HepG2 (cell line): Measurements from ENCODE around the gene PRKG1. TPM values are rescaled to one million over a fixed set of nuclear protein-coding genes. Genes with fewer than 3 reads are reported as not detected.
A peak's percentile ranks its signal among the peaks of the same experiment; 100 is the strongest.

Source experiments
- ATAC-seq: fragments of 200-7000 bp; cut with Tn5 transposase; 3 replicates; pipeline ENCODE4 v1.9.1; 2020; ENCODE audit warnings: mild to moderate bottlenecking, moderate library complexity
- BruUV-seq: library from RNA; stranded (reverse); fragments of 400-500 nt; replicated peaks from 2 replicates; lab custom pipeline; 2021; lab: Mats Ljungman, UMichigan
- CTCF ChIA-PET: fragments of 300-600 bp; formaldehyde crosslinking; extraction: SDS; loops from one replicate; lab custom pipeline; 2021; ENCODE audit warnings: low total read pairs, inconsistent platforms, low intra/inter-chr PET ratio; lab: Yijun Ruan, JAX
- POLR2A ChIA-PET: fragments of 350-600 bp; sonication (Branson Sonifier 250); formaldehyde crosslinking; loops from one replicate; lab custom pipeline; 2020; ENCODE audit warnings: antibody characterized with exemption, inconsistent platforms; lab: Yijun Ruan, JAX
- DNase-seq: peaks from one replicate; pipeline ENCODE4 v3.0.0-alpha.2; 2015; ENCODE audit warnings: low spot score
- FAIRE-seq: peaks from 3 replicates; lab custom pipeline; 2011; peaks lifted over from hg19 to GRCh38; lab: Jason Lieb, UNC
- H2AFZ ChIP-seq: one replicate; pipeline ENCODE4 v1.6.1; 2011; ENCODE audit warnings: low read length, inconsistent platforms
- H3K27ac ChIP-seq: fragments of 300-600 bp; 3 replicates; pipeline ENCODE4 v1.8.0; 2011; ENCODE audit warnings: mixed run types, mild to moderate bottlenecking, mixed read lengths, low read length, inconsistent platforms; ENCODE audit not compliant: insufficient read depth; ENCODE audit errors: extremely low read length
- H3K27me3 ChIP-seq, 2 experiments: fragments of 200-600 bp in 1 of 2; 2 replicates in 1 of 2; 3 replicates in 1 of 2; pipeline versions ENCODE4 v1.6.0 to v1.8.0; 2011; ENCODE audit warnings: low read length in 2 of 2, mild to moderate bottlenecking in 2 of 2, moderate library complexity in 2 of 2, inconsistent platforms in 1 of 2; ENCODE audit not compliant: insufficient read depth in 2 of 2, control insufficient read depth in 1 of 2
- H3K36me3 ChIP-seq, 2 experiments: fragments of 200-600 bp in 1 of 2; replicated peaks in 1 of 2; 2 replicates in 1 of 2; 3 replicates in 1 of 2; pipeline versions ENCODE4 v1.5.1 to v1.8.0; 2011; ENCODE audit warnings: low read length in 2 of 2, inconsistent platforms in 1 of 2; ENCODE audit not compliant: insufficient read depth in 2 of 2, control insufficient read depth in 1 of 2
- H3K4me1 ChIP-seq: 2 replicates; pipeline ENCODE4 v1.5.1; 2012; ENCODE audit warnings: low read length, inconsistent platforms; ENCODE audit not compliant: insufficient read depth
- H3K4me2 ChIP-seq: 2 replicates; pipeline ENCODE4 v1.6.0; 2011; ENCODE audit warnings: low read depth, low read length, inconsistent platforms
- H3K4me3 ChIP-seq, 3 experiments: fragments of 200-600 bp in 1 of 3; sonication (generic), shearing (Covaris generic) in 1 of 3; replicated peaks in 1 of 3; 2 replicates each; pipeline ENCODE4 v1.5.1; 2011 to 2016; ENCODE audit warnings: low read length in 3 of 3, inconsistent platforms in 2 of 3, low read depth in 2 of 3, mild to moderate bottlenecking in 2 of 3, control low read depth in 1 of 3, mixed read lengths in 1 of 3; ENCODE audit not compliant: insufficient read depth in 1 of 3
- H3K79me2 ChIP-seq: one replicate; pipeline ENCODE4 v1.6.1; 2011; ENCODE audit warnings: low read length, inconsistent platforms; ENCODE audit not compliant: insufficient read depth
- H3K9ac ChIP-seq: 2 replicates; pipeline ENCODE4 v1.6.0; 2011; ENCODE audit warnings: mild to moderate bottlenecking, low read depth, low read length, inconsistent platforms; ENCODE audit not compliant: insufficient read depth
- H3K9me3 ChIP-seq: 2 replicates; pipeline ENCODE4 v1.5.1; 2012; ENCODE audit warnings: mild to moderate bottlenecking, low read length
- H4K20me1 ChIP-seq: 2 replicates; pipeline ENCODE4 v1.6.0; 2011; ENCODE audit warnings: inconsistent platforms, mild to moderate bottlenecking, low read length, moderate library complexity; ENCODE audit not compliant: insufficient read depth
- DR1 ChIP-seq: sonication (generic); formaldehyde crosslinking; IDR thresholded peaks from 2 replicates; pipeline ENCODE4 v1.8.0; 2021; ENCODE audit warnings: mild to moderate bottlenecking, missing genetic modification reagents, inconsistent platforms
- THRA ChIP-seq: sonication (generic); formaldehyde crosslinking; IDR thresholded peaks from 2 replicates; pipeline ENCODE4 v1.4.0; 2020; ENCODE audit warnings: missing genetic modification reagents, borderline replicate concordance
- ZNF749 ChIP-seq: sonication (generic); formaldehyde crosslinking; IDR thresholded peaks from 2 replicates; pipeline ENCODE4 v1.8.0; 2022; ENCODE audit warnings: mild to moderate bottlenecking, missing genetic modification reagents, moderate library complexity, borderline replicate concordance
- ZNF772 ChIP-seq: sonication (generic); formaldehyde crosslinking; IDR thresholded peaks from 2 replicates; pipeline ENCODE4 v1.5.0; 2020; ENCODE audit warnings: mild to moderate bottlenecking, missing genetic modification reagents
- WGBS: methylation state at CpG from one replicate; pipeline ENCODE4 v1.1.6; 2017; ENCODE audit warnings: low lambda C conversion rate; 5-methylcytosine and 5-hydroxymethylcytosine counted together
- in situ Hi-C: cut with HindIII; loops from 2 replicates; pipeline ENCODE4 v1.10.0; 2017; ENCODE audit warnings: low pct_unique_long_range_greater_than_20kb; ENCODE audit not compliant: extremely low pct_ligation_motif_present
- intact Hi-C: fragments of 100-400 bp; cut with micrococcal nuclease; formaldehyde crosslinking; loops from one replicate; pipeline ENCODE4 v1.10.0; 2022; ENCODE audit not compliant: unreplicated experiment
- microRNA counts: library from miRNA; unstranded; fragments of <30 nt; microRNA quantifications from one replicate; lab custom pipeline; 2015
- microRNA-seq: library from miRNA; unstranded; fragments of <30 nt; microRNA quantifications from one replicate; pipeline ENCODE4, GENCODE V29; 2020
- polyA plus RNA-seq, 8 experiments: library from polyadenylated mRNA; depleted of rRNA in 3 of 8; stranded (reverse) in 7 of 8; unstranded in 1 of 8; fragments of >200 nt; fragmentation: Illumina TruSeq in 4 of 8; extraction: Trizol in 4 of 8; gene quantifications; 2 replicates each; pipeline versions ENCODE4 v1.2.1 to v1.2.3, GENCODE V29; 2011 to 2016; ENCODE audit warnings: low read depth in 4 of 8, missing spikeins in 1 of 8, mixed read lengths in 1 of 8; ENCODE audit not compliant: insufficient read depth in 1 of 8
- small RNA-seq, 3 experiments: library from RNA; depleted of rRNA; stranded (forward); fragments of <200 nt; gene quantifications; one replicate each; pipeline ENCODE3, GENCODE V24; 2012; ENCODE audit warnings: low read depth in 2 of 3, low replicate concordance in 1 of 3; ENCODE audit not compliant: insufficient read length in 3 of 3, insufficient read depth in 2 of 3
- total RNA-seq, 5 experiments: library from RNA; depleted of rRNA; stranded (reverse); fragments of >200 nt; fragmentation: Illumina TruSeq; extraction: Trizol; gene quantifications; 2 replicates each; pipeline ENCODE4 v1.2.3, GENCODE V29; 2016; ENCODE audit warnings: low read depth in 1 of 5

Gene PRKG1
- total and polyA plus RNA-seq, 2 of the 13 experiments (the other 11 are each of a cell fraction or from before 2014, with no cell fraction given): 0.01 TPM; not detected in 1

GRCh38 chr10:52347327-52347667, 1273.0 kb downstream of the PRKG1 start:
- H3K4me1 ChIP-seq: no peaks in the 10 kb centered on the region
- CTCF ChIA-PET: no interaction called here
- no peak for TF ChIP-seq ZNF749 (CRISPR knock-in tag)
- no peak for TF ChIP-seq ZNF772 (CRISPR knock-in tag)
- no peak for TF ChIP-seq DR1
- TF ChIP-seq THRA: no peak
- TF ChIP-seq, all 625 proteins: peak for 0
- WGBS: 82% methylated on average over 4 of the region's 5 CpGs
- POLR2A ChIA-PET: no interaction called here
- Histone ChIP-seq H3K9me3 (no peaks in the 10 kb centered on the region), H3K4me2 (no peak overlapping the region), H3K36me3 (no peaks in the 10 kb centered on the region), H3K4me3 (no peak overlapping the region), H3K9ac (no peak overlapping the region), H3K79me2 (no peaks in the 10 kb centered on the region), H3K27ac (no peak overlapping the region), H3K27me3 (no peaks in the 10 kb centered on the region), H2AFZ (no peak overlapping the region), H4K20me1 (no peaks in the 10 kb centered on the region)
- in situ Hi-C loops (no loop called here), intact Hi-C loops (no loop called here)
- FAIRE-seq (no peak), ATAC-seq (peak; percentile 56), DNase-seq (no peak)
- BruUV-seq: no TSS peak

MicroRNAs within 50 kb of the gene (microRNA counts, 767-probe panel; counts per million panel counts)
- microRNA hsa-miR-605 (lab: Ali Mortazavi, UCI): not detected

Small RNA genes lying within 50 kb of the gene (microRNA-seq; reads per million reads assigned to microRNA genes)
- not detected for gene MIR605

Small RNA genes lying within 50 kb of the gene (small RNA-seq; reads per million reads assigned to genes)
- gene MIR605: 0 reads per million in 3 experiments

Other genes starting within 250 kb of the PRKG1 start
- 58.1 and 102 TPM in 2 replicates for gene A1CF, start 188.9 kb upstream of the PRKG1 start, total RNA-seq (2016; rRNA removed; fragmentation: Illumina TruSeq; extraction: Trizol)
- 43.2 and 56.1 TPM in 2 replicates for gene A1CF, start 188.9 kb upstream of the PRKG1 start, polyA plus RNA-seq (2011; rRNA removed)